Caco-2 (cell line): ENCODE data around the gene SOD3. TPM values are rescaled to one million over a fixed set of nuclear protein-coding genes. Genes with fewer than 3 reads are reported as not detected.

ENCODE experiments used
- BruUV-seq: library from RNA; stranded (reverse); fragments of 400-500 nt; replicated peaks from 2 replicates; lab custom pipeline; 2021; lab: Mats Ljungman, UMichigan
- CTCF ChIA-PET: fragments of 300-600 bp; sonication (Branson Sonifier 250); formaldehyde crosslinking; loops from one replicate; lab custom pipeline; 2022; ENCODE audit warnings: antibody characterized with exemption; lab: Charles Lee
- POLR2A ChIA-PET: fragments of 300-600 bp; sonication (Branson Sonifier 250); formaldehyde crosslinking; loops from one replicate; lab custom pipeline; 2022; ENCODE audit warnings: antibody characterized with exemption; lab: Charles Lee
- DNase-seq, 2 experiments: peaks; one replicate each; pipeline versions ENCODE4 v3.0.0 to v3.0.0-alpha.2; 2020 to 2022
- H3K27me3 ChIP-seq: replicated peaks from 2 replicates; pipeline ENCODE4 v1.6.0; 2011; ENCODE audit warnings: low read length; ENCODE audit not compliant: control insufficient read depth, insufficient read depth
- H3K36me3 ChIP-seq: 2 replicates; pipeline ENCODE4 v1.5.1; 2011; ENCODE audit warnings: low read length; ENCODE audit not compliant: control insufficient read depth, insufficient read depth
- H3K4me1 ChIP-seq: fragments of 250-450 bp; sonication (Bioruptor Pico); 2 replicates; pipeline ENCODE4 v1.5.1; 2020; ENCODE audit warnings: mild to moderate bottlenecking
- H3K4me3 ChIP-seq: 2 replicates; pipeline ENCODE4 v1.5.1; 2011; ENCODE audit warnings: low read depth, mild to moderate bottlenecking, control low read depth, low read length
- H3K9me3 ChIP-seq: fragments of 250-450 bp; sonication (Bioruptor Pico); 2 replicates; pipeline ENCODE4 v1.5.1; 2020; ENCODE audit warnings: mild to moderate bottlenecking, moderate library complexity
- H3K27ac Mint-ChIP-seq: one replicate; pipeline ENCODE4 v1.8.0; 2022; ENCODE audit warnings: mixed read lengths; ENCODE audit not compliant: unreplicated experiment
- H3K27me3 Mint-ChIP-seq: one replicate; pipeline ENCODE4 v1.8.0; 2022; ENCODE audit warnings: mixed read lengths; ENCODE audit not compliant: insufficient read depth, unreplicated experiment
- H3K36me3 Mint-ChIP-seq: one replicate; pipeline ENCODE4 v1.8.0; 2022; ENCODE audit warnings: mild to moderate bottlenecking, mixed read lengths; ENCODE audit not compliant: insufficient read depth, unreplicated experiment
- H3K4me1 Mint-ChIP-seq: one replicate; pipeline ENCODE4 v1.8.0; 2022; ENCODE audit warnings: low read depth, mixed read lengths; ENCODE audit not compliant: unreplicated experiment
- H3K4me3 Mint-ChIP-seq: one replicate; pipeline ENCODE4 v1.8.0; 2022; ENCODE audit warnings: mild to moderate bottlenecking, moderate library complexity, mixed read lengths; ENCODE audit not compliant: unreplicated experiment
- H3K9me3 Mint-ChIP-seq: one replicate; pipeline ENCODE4 v1.8.0; 2022; ENCODE audit warnings: mixed read lengths; ENCODE audit not compliant: unreplicated experiment
- intact Hi-C: fragments of 100-400 bp; cut with micrococcal nuclease; formaldehyde crosslinking; loops from one replicate; pipeline ENCODE4 v1.10.0; 2022; ENCODE audit not compliant: unreplicated experiment
- total RNA-seq: library from RNA; stranded (reverse); gene quantifications from 2 replicates; pipeline ENCODE4 v1.2.3, GENCODE V29; 2022
- TF ChIP-seq, protein P1 (sequence below), 2 experiments: fragments of 200-600 bp in 1 of 2; IDR thresholded peaks; 1 replicate in 1 of 2; 2 replicates in 1 of 2; pipeline versions ENCODE4 v1.5.1 to v1.8.0; 2011 to 2022; ENCODE audit warnings: antibody characterized with exemption in 1 of 2, control low read depth in 1 of 2, inconsistent platforms in 1 of 2, low read depth in 1 of 2, low read length in 1 of 2, mild to moderate bottlenecking in 1 of 2, moderate library complexity in 1 of 2; ENCODE audit not compliant: insufficient read depth in 1 of 2, severe bottlenecking in 1 of 2, unreplicated experiment in 1 of 2

The SOD3 gene
- total RNA-seq, 1 experiment from 2014 or later = 6.6 TPM

DNA sequence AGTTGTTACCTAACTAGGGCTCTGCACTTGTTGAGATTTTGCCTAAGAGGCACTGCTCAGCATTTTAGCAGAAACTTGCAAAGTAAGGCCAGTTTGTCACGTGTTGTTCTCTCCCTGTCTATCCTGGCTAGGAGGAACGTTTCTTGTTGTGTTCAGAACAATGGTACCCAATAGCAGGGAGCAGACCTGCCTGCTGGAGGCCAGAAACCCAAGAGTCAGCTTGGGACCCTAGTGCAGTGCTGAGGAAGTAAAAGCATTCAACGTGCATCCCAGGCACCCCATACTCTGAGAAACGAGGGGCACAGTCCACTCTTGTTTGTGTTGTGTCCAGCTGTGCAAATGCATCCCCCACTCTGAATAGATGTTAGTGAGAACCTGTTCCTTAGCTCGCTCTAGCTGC is 42.4 kb downstream of the SOD3 start:
- H3K36me3 Mint-ChIP-seq = no peaks in the 10 kb centered on the region
- no peak overlapping the region for H3K4me3 Mint-ChIP-seq
- no peaks in the 10 kb centered on the region for H3K27me3 ChIP-seq
- no peaks in the 10 kb centered on the region for H3K4me1 ChIP-seq
- H3K36me3 ChIP-seq = no peaks in the 10 kb centered on the region
- POLR2A ChIA-PET = no interaction called here
- H3K9me3 Mint-ChIP-seq = no peaks in the 10 kb centered on the region
- TF ChIP-seq, protein P1, sequence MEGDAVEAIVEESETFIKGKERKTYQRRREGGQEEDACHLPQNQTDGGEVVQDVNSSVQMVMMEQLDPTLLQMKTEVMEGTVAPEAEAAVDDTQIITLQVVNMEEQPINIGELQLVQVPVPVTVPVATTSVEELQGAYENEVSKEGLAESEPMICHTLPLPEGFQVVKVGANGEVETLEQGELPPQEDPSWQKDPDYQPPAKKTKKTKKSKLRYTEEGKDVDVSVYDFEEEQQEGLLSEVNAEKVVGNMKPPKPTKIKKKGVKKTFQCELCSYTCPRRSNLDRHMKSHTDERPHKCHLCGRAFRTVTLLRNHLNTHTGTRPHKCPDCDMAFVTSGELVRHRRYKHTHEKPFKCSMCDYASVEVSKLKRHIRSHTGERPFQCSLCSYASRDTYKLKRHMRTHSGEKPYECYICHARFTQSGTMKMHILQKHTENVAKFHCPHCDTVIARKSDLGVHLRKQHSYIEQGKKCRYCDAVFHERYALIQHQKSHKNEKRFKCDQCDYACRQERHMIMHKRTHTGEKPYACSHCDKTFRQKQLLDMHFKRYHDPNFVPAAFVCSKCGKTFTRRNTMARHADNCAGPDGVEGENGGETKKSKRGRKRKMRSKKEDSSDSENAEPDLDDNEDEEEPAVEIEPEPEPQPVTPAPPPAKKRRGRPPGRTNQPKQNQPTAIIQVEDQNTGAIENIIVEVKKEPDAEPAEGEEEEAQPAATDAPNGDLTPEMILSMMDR (IDR thresholded peaks at IDR 0.05; ENCODE audit: insufficient read depth in 1 of 2, low read depth in 1 of 2, low read length in 1 of 2, severe bottlenecking in 1 of 2, unreplicated experiment in 1 of 2) = no peak
- H3K27me3 Mint-ChIP-seq = no peaks in the 10 kb centered on the region
- DNase-seq = no peak
- intact Hi-C loops = no loop called here
- no peaks in the 10 kb centered on the region for H3K4me1 Mint-ChIP-seq
- CTCF ChIA-PET = no interaction called here
- H3K9me3 ChIP-seq = no peaks in the 10 kb centered on the region; the same call in 1 of the 2 replicates
- BruUV-seq = no TSS peak
- H3K4me3 ChIP-seq = no peak overlapping the region
- no peak overlapping the region for H3K27ac Mint-ChIP-seq

DNA sequence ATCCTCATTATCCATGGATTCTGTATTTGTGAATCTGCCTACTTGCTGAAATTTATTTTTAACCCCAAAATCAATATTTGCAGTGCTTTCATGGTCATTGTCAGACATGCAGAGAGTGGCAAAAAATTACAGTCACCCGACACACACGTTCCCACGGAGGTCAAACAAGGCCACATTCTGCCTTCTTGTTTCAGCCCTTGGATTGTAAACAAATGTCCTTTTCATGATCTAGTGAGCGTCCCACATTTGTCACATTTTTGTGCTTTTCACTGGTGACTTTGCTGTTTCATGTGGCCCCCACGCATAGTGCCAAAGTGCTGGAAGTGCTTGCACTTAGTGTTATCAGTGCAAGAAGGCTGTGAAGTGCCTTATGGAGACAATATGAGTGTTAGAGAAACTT is 45.0 kb downstream of the SOD3 start:
- no peaks in the 10 kb centered on the region for H3K4me1 Mint-ChIP-seq
- ChIA-PET CTCF (no interaction called here), POLR2A (no interaction called here)
- no peaks in the 10 kb centered on the region for H3K36me3 ChIP-seq
- no peaks in the 10 kb centered on the region for H3K27me3 Mint-ChIP-seq
- H3K27ac Mint-ChIP-seq = no peak overlapping the region
- no peak overlapping the region for H3K4me3 ChIP-seq
- no peaks in the 10 kb centered on the region for H3K36me3 Mint-ChIP-seq
- TF ChIP-seq, protein P1 (IDR thresholded peaks at IDR 0.05; ENCODE audit: insufficient read depth in 1 of 2, low read depth in 1 of 2, low read length in 1 of 2, severe bottlenecking in 1 of 2, unreplicated experiment in 1 of 2) = no peak
- no peak for DNase-seq
- no peaks in the 10 kb centered on the region for H3K27me3 ChIP-seq
- H3K4me1 ChIP-seq = no peaks in the 10 kb centered on the region
- intact Hi-C loops = no loop called here
- H3K9me3 Mint-ChIP-seq = no peaks in the 10 kb centered on the region
- no peak overlapping the region for H3K4me3 Mint-ChIP-seq
- no TSS peak for BruUV-seq
- no peaks in the 10 kb centered on the region; the same call in 1 of the 2 replicates for H3K9me3 ChIP-seq

DNA sequence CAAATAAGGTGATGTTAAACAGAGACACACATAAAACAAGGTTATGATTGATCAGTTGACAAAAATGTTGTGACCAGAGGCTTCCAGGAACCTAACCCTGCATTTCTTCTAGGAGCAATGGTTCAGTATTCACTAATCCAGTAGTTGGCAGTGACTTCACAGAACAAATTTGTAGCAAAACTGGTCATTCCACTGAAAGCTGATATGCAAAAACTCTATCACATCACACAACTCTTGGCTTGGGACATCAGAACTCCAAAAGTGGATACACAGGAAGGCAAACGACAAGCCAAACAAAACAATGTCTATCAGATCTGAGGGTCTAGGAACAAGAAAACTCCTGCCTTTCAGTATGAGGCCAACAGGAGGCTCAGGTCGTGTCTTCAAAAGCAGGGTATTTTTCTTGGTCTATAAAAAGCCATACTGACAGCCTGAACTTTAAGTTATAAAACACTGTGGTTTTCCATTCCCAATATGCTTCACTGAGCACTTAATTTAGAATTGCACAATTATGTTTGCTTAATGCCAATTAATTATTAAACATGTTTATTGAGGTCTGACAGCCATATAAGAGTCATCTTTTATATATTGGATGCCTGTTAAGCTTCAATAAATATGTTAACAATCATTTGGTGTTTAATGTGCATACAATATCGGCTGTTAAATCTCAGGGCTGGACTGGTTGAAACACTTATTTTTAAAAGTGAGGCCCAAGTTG is 45.6 kb downstream of the SOD3 start:
- Mint-ChIP-seq H3K9me3 (no peaks in the 10 kb centered on the region), H3K36me3 (no peaks in the 10 kb centered on the region), H3K27ac (no peak overlapping the region), H3K4me1 (no peaks in the 10 kb centered on the region), H3K27me3 (no peaks in the 10 kb centered on the region), H3K4me3 (no peak overlapping the region)
- intact Hi-C loops = no loop called here
- DNase-seq = no peak
- CTCF ChIA-PET = no interaction called here
- Histone ChIP-seq H3K36me3 (no peaks in the 10 kb centered on the region), H3K27me3 (no peaks in the 10 kb centered on the region), H3K9me3 (no peaks in the 10 kb centered on the region; the same call in 1 of the 2 replicates), H3K4me3 (no peak overlapping the region), H3K4me1 (no peaks in the 10 kb centered on the region)
- no TSS peak for BruUV-seq
- TF ChIP-seq, protein P1 (IDR thresholded peaks at IDR 0.05; ENCODE audit: insufficient read depth in 1 of 2, low read depth in 1 of 2, low read length in 1 of 2, severe bottlenecking in 1 of 2, unreplicated experiment in 1 of 2) = no peak
- POLR2A ChIA-PET = no interaction called here
